Suprapubic skin (tissue), 3 donors: ENCODE data around the gene STK17A.

Experiments used
- EP300 ChIP-seq: sonication (generic); formaldehyde crosslinking; IDR thresholded peaks from one replicate; pipeline ENCODE4 v1.6.1; 2017; ENCODE audit warnings: antibody characterized with exemption
- TF ChIP-seq, protein P1 (sequence below), 2 donors: fragments of 200-600 bp in 1 of 2; fragments of 450-650 bp in 1 of 2; sonication (generic) in 1 of 2; IDR thresholded peaks; one replicate each; pipeline ENCODE4 v1.5.1; 2016 to 2019; ENCODE audit warnings: antibody characterized with exemption in 2 of 2, mild to moderate bottlenecking in 1 of 2, moderate library complexity in 1 of 2

DNA sequence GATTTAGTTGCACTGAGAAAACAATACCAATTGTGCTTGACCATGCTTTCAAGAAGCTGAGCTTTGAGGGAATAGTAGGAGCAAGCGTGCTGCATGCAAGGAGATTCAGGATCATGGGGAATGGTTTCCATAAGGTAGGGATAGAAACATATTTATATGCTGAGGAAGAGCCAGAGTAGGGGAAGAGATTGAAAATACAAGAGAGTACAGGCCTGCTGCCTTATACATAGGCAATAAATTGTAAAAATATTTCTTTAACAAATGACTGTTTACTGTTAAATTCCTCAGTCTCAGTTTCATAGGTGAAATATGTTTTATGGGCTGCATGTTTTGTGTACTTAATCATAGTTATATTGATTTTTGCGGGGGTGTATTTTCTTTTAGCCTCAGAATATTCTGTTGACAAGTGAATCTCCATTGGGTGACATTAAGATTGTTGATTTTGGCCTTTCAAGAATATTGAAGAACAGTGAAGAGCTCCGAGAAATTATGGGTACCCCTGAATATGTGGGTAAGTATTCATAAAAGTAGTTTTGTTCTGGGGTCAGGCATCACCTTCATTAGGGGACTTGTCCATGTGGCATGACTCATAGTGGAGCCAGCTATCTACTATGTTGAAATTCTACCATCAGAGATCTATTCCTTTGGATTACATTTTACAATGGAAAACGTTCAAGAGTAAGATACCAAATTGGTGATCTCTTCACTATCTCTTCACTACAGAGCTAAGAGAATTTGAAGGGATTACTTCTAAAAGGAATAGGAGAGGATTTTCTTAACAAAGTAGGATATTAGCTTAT is 36.5 kb downstream of the STK17A start:
- no peak for TF ChIP-seq EP300
- TF ChIP-seq, protein P1, sequence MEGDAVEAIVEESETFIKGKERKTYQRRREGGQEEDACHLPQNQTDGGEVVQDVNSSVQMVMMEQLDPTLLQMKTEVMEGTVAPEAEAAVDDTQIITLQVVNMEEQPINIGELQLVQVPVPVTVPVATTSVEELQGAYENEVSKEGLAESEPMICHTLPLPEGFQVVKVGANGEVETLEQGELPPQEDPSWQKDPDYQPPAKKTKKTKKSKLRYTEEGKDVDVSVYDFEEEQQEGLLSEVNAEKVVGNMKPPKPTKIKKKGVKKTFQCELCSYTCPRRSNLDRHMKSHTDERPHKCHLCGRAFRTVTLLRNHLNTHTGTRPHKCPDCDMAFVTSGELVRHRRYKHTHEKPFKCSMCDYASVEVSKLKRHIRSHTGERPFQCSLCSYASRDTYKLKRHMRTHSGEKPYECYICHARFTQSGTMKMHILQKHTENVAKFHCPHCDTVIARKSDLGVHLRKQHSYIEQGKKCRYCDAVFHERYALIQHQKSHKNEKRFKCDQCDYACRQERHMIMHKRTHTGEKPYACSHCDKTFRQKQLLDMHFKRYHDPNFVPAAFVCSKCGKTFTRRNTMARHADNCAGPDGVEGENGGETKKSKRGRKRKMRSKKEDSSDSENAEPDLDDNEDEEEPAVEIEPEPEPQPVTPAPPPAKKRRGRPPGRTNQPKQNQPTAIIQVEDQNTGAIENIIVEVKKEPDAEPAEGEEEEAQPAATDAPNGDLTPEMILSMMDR (IDR thresholded peaks at IDR 0.05): no peak
